ENCODE data around the gene LYST.

Gene LYST

DNA sequence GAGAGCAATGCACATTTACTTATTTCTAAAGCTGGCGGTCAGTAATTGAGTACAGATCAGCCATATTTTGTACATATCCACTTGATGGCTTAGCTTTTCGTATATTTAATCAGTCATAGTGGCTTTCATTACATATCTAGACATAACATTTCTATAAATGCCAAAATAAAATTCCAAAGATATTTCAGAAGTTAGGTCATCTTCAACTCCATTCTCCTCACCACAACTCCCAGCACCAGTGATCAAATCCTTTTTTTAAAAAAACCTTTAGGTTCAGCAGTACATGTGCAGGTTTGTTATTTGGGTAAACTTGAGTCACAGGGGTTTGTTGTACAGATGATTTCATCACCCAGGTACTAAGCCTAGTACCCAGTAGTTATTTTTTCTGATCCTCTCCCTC is 163.2 kb downstream of the LYST start:
- no peak for DNase-seq

DNA sequence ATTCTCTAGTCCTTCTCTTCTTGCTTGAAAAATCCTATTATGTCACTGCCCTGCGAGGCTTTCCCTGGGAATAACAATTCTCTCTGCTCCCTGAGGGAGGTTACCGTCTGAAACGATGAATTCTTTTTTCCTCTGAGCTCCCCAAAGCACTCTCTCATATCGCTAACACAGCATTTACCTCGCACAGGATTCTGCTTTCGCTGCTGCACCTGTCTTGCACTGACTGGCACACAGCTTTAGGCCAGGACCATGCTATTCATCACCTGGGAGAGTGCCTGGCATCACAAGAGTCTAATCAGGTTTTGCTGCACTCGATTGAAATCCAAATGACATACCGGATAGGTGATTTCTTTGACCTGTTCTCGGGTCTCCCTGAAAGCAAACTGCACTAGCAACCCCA is 164.3 kb downstream of the LYST start:
- peak; percentile 63 for DNase-seq

DNA sequence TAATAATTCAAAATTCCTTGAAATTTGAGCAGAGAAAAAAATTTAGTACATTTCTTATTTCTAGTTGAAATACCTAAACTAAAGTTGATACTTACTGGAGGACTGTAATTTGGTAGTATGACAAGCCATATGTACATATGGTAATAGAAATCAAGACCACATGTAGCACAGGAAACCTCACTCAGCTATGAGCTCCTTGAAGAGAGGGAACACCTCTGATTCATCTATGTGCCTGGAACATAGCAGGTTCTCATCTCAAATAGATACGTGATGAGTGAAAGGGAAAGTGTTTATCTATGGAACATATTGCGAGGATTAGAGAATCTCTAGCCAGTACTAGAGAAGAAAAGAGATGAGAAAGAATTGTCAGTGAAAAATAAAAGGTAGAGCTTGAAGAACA is 169.2 kb downstream of the LYST start:
- DNase-seq: no peak

DNA sequence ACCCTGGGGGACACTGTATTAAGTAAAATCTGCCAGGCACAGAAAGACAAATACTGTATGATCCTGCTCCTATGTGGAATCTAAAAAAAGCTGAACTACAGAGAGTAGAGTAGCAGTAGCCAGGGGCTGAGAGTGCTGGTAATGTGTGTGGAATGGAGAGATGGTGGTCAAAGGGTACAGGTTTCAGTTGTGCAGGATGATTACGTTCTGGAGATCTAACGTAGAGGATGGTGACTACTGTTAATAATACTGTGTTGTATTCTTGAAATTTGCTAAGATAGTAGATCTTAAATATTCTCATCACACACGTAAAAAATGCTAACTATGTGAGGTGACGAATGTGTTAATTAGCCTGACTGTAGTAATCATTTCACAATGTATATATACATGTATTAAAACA is 177.3 kb downstream of the LYST start:
- DNase-seq: no peak

DNA sequence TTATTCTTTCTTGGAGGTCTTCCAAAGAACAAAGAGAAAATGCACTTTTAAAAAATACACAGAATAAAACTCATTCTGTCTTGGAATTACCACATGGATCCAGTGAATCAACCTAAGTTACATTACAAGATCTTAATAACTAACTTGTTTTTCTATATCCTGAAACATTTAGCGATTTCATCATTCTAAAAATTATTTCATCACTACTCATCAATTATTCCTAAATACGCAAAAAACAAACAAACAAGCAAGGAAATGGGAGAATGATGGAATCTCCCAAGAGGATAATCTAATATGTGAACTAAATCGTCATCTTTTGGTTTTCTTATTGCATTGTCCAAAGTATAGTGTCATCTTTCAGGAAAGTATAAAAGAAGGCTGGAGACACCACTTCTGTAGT is 178.6 kb downstream of the LYST start:
- DNase-seq: no peak

DNA sequence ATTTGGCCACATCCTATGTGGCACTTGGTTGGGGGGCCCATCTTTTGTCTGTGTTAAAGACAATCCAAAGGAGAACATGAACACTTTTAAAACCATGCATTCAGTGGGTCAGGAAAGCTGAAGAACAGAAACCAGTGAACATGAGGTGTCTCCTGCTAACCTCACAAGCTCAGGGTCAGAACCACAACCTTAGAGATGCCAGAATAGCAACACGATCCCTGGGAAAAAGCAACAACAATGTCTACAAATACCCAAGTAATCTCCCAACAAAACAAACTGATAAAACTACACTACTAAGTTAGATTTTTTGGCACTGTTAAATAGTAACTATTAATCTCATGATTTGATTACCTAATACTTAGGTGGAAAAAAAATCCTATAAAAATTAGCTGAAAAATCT is 183.1 kb downstream of the LYST start:
- no peak for DNase-seq

DNA sequence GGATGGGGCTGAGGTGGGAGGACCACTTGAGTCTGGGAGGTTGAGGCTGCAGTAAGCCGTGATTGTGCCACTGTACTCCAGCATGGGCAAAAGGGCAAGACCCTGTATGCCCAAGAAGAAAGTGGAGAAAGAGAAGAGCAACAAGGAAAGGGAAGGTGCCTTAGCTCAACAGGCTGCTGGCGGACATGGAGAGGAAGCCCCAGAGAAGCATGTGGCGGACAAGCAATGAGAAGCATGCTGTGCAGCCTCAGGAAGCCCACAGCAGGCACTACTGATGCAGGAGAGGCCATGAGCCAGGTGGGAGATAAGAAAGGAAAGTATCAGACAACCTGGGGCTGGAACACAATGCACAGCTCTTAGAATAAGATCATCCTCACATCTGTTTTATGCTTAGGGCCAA is 184.5 kb downstream of the LYST start:
- no peak for DNase-seq

DNA sequence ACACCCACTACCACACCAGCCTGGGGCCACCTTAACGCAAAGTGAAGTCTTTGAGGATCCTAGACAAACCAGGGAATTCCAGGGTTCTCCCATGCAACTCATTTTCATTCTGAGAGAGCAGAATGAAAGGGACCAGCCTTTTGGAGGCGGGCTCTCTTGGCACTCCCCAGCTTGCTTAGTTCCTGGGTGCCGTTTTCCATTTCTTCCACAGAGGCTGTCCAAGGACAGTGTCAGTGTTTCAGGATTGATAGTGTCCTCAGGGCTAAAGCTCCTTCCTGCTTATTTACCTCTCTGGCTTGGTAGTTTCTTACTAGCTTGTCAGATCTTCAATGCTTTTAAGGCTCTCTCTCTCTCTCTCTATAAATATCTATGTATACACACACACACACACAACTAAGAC is 187.1 kb downstream of the LYST start:
- DNase-seq: no peak

DNA sequence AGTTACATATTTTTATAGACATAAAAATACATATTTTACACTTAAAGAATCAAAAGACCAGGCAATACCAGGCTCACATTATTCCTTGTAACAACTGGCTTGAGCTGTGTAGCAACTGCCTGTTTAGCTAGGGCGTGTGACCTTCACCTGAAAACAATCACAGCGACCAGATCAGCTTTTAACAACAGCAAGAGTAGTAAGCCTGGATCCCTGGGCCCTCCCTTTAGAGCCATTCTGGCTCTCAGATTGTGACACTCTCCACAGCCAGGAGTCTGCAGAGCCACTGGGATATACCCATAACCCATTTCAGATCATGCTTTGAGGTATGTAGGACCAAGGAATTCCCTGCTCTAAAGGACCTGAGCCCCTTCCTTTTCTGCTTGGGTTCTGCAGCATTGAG is 187.7 kb downstream of the LYST start:
- no peak for DNase-seq

DNA sequence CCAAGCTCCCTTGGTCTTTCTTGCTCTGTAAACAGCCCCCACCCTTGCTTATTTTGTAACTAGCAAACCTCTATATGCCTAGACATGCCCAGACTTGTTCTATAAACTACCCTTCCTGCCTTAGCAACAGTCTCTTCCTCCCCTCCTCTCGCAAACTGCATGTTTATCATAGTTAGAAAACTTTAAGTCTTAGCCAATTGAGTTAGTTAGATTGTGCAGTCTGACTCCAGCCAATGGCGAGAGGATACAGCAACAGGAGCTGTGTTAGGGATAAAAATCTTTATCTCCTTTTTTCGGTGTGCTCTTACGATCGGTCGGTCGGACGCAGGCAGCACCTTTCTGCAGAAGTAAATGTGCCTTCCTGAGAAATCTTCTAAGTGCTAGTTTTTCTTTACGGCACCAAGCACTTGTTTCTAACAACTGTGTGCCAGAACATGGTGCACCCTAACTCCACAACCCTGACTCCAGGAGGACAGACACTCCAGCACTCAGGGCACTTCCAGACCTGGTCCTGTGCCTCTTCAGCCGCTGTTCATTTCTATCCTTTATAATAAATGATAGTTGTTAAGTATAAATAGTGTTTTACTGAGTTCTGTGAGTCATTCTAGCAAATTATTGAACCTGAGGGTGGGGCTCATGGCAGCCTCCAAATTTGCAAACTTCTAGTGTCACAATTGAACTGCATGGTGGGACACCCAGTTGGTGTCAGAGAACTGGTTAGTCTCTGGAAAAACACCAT is 191.4 kb downstream of the LYST start:
- peak; percentile 3 for DNase-seq

DNA sequence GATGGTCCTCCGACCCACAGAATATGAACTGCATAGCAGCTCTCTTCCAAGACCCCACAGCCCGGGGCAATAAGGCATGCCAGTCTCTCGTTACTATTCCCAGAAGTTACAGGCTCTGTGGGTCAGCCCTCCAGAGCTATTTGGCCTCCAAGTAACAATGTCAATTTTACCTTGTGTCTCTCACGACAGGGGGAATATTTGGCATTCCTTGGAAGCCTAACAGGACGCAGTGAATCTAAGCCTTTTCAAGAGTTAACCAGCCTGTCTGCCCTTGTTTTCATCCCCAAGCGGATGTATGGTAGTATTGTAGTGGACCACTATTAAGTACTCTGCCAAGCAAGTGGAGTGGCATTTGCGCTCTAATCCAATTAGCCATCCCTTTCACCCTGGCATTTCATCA is 192.7 kb downstream of the LYST start:
- DNase-seq: no peak

DNA sequence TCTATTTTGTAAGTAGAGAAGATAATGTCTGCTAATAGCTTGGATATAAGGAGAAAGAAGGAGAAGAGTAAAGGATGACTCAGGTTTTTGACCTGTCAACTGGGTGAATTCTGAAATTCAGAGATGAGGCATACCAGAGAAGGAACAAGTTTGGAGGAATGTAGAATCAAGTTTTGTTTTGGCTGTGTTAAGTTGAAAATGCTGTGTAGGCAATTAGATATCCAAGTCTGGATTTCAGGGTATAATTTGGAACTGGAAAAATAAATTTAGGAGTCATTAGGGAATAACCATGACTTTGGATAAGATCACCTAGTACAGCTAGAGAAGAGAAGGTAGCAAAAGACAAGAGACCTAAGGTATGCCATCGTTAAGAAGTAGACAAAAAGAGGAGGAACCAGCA is 194.7 kb downstream of the LYST start:
- DNase-seq: no peak

DNA sequence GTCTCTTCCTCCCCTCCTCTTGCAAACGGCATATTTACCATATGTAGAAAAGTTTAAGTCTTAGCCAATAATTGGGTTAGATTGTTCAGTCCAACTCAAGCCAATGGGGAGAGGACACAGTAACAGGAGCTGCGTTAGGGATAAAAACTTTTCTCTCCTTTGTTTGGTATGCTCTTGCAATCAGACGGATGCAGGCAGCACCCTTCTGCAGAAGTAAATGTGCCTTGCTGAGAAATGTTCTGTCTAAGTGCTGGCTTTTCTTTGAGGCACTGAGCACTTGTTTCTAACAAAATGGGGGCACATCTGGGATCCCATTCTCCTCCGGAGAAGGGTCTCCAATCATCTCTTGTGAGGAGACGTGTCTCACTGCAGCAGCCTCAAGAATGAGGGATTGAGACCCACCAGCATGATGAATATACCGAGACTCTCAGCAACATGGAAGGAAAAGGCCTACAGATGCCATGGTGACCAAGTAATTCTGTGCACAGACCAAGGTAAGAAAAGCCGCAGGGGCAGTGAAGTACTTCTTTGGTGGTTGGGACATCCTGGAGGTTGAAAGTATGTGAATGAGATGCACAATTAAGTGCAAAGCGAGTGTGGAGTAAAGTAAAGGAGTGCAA is 196.4 kb downstream of the LYST start:
- no peak for DNase-seq

DNA sequence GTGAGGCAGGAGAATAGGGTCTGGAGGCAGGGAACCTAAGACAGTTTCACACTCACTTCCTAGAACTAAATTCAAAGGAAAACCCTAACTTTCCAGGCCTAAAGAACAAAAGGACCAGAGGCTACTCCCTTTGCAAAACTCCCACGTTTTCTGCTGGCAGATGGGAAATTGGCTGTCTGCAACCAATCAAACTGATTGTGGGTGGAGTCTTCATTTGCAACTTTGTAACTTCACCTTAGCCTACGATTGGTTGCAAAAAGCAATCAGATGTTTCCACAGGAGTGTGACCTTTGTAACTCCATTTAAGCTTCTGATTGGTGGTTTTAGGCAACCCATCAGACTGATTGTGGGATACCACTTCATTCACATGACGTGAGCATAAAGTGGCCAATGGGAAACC is 197.4 kb downstream of the LYST start:
- DNase-seq: no peak

DNA sequence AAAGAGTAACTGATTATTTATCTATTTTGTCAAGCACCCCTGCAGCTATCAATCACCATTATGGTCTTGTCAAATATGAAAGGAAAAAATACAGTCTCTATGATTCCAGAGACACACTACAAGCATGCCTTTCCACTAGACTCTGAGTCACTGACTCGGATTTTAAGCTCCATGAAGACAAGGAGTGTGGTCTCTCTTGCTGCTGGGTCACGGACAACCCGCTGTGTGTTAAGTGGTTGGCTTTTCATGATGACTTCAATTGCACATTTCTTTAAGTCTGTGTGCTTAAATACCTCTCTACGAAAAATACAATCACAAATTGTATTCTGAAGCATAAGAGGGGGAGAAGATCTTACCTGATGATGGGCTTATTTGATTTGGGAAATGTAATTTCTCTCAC is 203.1 kb downstream of the LYST start:
- no peak for DNase-seq

DNA sequence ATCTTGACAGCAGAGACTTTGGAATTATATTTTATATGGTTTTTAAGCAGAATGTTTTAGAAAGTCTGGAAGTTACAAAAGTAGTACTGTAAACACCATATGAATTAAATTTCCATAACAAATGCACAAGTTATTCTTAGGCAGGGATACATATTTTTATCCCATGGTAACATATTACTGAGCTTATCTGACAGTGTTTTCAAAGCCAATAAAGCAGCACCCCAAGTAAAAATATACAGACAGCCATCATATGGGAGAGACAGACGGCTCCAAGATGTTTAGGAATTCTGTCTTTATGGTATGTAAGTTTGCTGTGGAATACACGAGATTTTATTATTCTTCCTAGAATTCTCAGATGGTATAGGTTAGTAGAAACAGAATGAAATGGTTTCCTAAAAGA is 205.1 kb downstream of the LYST start:
- DNase-seq: no peak

DNA sequence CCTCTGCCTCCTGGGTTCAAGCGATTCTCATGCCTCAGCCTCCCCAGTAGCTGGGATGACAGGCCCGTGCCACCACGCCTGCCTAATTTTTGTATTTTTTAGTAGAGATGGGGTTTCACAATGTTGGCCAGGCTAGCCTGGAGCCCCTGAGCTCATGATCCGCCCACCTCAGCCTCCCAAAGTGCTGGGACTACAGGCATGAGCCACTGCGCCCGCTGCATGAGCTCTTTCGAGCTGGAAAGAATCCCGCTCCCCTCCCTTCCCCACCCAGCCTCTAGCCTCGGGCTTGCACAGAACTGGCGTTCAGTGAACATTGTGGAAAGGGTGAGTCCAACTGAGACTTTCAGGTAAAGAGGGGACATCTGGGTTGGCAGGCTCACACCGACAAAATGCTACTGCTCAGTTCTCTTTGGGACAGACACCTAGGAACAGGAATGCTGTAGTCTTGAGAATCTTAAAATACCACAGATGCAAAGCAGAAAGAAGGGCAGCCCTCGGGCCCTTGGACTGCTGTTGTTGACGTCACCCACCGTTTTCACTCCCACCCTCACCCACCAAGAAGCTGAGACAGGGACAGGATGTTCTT is 207.4 kb downstream of the LYST start:
- no peak for DNase-seq

DNA sequence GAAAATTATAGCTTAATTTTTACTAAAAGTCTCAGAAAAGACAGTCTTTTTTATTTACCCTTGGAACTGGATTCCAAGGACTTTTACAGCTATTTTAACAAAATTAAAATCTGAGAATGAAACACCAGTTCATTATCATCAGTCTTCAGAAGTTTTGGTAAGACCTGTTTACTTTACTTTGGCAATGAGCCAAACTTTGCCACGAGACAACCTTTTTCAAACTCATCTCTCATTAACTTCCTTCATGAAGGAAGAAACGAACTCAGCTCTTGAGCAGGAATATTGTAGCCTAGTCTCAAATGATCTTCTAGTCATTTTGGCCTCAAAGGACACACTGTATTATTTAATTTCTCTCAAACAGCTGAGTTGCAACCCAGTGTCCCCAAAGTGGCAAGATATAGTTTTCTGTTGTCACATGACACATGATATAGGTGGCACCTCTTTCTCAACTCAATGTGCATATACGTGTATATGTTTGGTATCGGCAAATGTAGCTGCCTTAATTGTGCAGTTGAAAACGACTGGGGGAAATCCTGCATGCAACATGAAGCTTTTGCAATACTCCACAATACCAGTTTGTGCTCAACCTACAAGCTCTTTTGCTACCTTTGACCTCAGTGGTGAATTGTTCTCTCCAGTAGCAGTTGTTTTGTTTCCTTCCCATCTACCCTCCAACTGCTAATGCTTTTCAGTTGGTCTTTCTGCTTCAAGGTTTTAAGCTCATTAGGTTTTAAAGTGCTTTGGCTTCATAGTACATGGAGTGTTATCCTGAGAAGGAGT is 208.8 kb downstream of the LYST start:
- no peak for DNase-seq

DNA sequence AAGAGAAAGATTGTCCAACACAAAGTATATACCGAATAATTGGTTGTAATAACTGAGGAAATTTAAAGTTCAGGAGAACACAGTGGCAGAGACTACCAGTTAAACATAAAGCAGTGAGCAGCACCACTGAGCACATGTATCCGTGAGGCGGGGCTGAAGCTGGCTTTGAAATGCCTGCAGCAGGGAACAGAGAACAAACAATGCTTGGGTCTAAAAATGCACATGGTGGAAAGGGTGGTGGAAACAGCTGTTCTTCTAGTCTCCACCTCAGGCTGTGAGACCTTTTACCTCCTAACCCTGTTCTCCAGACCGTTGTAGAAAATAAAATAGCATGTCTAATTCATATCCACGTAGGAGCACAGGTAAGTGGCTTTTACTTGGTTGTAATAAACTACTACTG is 209.4 kb downstream of the LYST start:
- DNase-seq: no peak

DNA sequence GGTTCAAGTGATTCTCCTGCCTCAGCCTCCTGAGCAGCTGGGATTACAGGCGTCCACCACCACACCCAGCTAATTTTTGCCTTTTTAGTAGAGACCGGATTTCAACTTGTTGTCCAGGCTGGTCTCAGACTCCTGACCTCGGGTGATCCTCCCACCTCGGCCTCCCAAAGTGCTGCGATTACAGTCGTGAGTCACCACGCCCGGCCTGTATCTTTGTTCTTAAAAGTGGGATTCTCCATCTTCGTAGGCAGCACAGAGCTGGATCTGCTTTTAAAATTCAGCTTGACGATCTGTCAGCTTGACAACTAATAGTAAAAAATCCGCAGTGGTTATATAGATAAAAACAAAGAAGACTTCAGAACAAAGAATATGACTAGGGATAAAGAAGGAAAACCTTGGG is 214.3 kb downstream of the LYST start:
- DNase-seq: no peak

DNA sequence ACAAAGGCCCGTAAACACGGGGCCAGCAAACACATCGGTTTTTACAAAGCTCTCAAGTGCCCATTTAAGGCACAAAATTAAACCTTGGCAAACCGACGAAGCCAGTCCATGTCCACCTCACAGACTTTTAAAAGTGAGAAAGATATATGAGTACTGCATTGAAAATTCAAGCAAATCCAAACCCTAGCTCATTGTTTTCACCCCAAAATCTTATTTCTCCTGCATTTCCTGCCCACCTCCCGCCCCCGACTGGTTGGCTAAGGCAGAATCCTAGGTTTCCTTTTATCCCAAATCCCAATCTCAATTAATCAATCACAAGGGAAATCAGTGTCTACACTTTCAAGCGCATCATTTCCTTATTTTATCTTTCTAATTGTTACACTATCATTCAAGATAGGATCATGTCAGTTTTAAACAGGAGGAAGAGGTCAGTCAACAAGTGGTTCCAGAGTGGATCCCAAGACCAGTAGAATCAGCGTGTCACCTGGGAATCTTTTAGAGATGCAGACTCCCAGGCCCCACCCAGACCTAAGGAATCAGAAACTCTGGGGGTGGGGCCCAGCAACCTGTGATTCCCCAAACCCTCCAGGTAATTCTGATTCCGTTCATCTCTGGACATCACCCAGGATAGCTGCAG is 215.4 kb downstream of the LYST start:
- no peak for DNase-seq

DNA sequence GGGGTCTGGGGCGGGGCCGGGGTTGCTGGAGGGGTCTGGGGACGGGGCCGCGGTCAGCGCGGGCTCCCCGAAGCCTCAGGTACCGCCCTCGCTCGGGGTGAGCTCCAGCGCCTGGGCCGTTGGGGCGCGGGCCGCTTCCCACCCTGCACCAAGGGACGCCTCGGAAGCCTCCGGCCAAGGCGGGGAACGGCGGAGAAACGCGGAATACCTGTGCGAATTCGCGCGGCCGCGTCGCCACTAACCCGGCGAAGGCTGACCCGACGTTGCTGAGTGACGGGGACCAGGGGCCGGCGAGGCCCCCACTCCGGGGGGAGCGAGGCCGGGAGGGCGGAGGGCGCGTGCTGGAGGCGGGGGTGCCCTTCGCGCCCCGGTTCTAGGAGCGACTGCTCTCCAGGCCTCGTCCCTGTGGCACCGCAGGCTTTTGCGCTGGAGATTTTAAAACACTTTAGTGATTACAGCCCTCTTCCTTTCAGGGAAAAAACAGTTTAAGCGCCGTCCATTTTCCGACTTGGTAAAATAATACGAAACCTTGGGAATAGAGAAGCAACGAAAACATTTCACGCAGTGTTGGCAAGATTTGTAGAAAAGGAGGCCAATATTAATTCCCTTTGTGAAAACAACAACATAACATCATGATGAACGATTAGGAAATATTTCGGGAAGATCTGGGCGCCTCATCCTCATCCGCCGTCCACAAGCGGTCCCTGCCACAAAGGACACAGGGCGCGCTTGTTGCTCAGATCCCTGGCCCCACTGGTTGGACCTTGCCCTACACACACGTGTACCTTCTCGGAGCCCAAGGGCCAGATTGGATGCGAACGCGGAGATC is 216.2 kb downstream of the LYST start:
- peak; percentile 9 for DNase-seq

Measured in NCI-H1105 treated with DMSO at 0.1 percent for 48 hours (cell line).